ENCODE results near the gene NDEL1. TPM values are rescaled to one million over a fixed set of nuclear protein-coding genes. Genes with fewer than 3 reads are reported as not detected.

The NDEL1 gene
- polyA plus RNA-seq, 1 experiment: 72.2 TPM

GRCh38 chr17:8499171-8499570 is 63.5 kb downstream of the NDEL1 start:
- Histone ChIP-seq H3K4me3 (ENCODE audit: low read depth, low read length) (no peak overlapping the region), H3K36me3 (ENCODE audit: control insufficient read depth, insufficient read depth, low read length) (peaks cover 31% of the 10 kb centered on the region), H3K27me3 (ENCODE audit: control insufficient read depth, insufficient read depth, low read length) (no peaks in the 10 kb centered on the region)
- DNase-seq (ENCODE audit: low read depth): no peak
- ChIA-PET POLR2A (no interaction called here), CTCF (no interaction called here)
- TF ChIP-seq, protein P1, sequence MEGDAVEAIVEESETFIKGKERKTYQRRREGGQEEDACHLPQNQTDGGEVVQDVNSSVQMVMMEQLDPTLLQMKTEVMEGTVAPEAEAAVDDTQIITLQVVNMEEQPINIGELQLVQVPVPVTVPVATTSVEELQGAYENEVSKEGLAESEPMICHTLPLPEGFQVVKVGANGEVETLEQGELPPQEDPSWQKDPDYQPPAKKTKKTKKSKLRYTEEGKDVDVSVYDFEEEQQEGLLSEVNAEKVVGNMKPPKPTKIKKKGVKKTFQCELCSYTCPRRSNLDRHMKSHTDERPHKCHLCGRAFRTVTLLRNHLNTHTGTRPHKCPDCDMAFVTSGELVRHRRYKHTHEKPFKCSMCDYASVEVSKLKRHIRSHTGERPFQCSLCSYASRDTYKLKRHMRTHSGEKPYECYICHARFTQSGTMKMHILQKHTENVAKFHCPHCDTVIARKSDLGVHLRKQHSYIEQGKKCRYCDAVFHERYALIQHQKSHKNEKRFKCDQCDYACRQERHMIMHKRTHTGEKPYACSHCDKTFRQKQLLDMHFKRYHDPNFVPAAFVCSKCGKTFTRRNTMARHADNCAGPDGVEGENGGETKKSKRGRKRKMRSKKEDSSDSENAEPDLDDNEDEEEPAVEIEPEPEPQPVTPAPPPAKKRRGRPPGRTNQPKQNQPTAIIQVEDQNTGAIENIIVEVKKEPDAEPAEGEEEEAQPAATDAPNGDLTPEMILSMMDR (IDR thresholded peaks at IDR 0.05; ENCODE audit: insufficient read depth, low read depth, low read length): no peak

DNA sequence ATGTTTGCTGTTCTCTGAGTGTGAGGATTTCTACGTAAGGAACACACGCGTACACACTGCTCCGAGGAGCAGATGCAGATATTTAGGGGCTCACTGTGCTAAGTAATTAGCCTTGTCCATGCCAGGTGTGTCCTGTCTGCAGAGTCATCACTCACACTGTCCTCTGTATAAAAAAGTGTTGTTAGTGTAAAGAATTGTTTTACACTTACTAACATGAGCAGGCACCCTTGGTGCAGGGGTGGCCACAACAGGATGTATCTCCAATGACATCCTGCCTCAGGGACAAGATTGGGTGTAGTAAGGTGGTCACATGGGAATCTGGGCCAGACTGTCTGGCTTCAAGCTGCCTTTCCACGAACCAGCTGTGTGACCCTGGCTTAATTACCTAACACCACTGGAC is 63.9 kb downstream of the NDEL1 start:
- Histone ChIP-seq H3K27me3 (ENCODE audit: control insufficient read depth, insufficient read depth, low read length) (no peaks in the 10 kb centered on the region), H3K36me3 (ENCODE audit: control insufficient read depth, insufficient read depth, low read length) (peaks cover 32% of the 10 kb centered on the region), H3K4me3 (ENCODE audit: low read depth, low read length) (no peak overlapping the region)
- POLR2A ChIA-PET: no interaction called here
- no peak for DNase-seq (ENCODE audit: low read depth)
- CTCF ChIA-PET: interaction anchor here (1.2 kb wide), 1 partner anchor 100 kb away, joined by 3 read pairs; no protein-coding TSS in a partner anchor
- TF ChIP-seq, protein P1 (IDR thresholded peaks at IDR 0.05; ENCODE audit: insufficient read depth, low read depth, low read length): no peak

GRCh38 chr17:8500609-8501008 is 64.9 kb downstream of the NDEL1 start:
- no peak for DNase-seq (ENCODE audit: low read depth)
- POLR2A ChIA-PET: no interaction called here
- CTCF ChIA-PET: interaction anchor here (0.6 to 1.2 kb wide), 2 partner anchors 45 to 101 kb away, joined by 3 read pairs; no protein-coding TSS in a partner anchor
- TF ChIP-seq, protein P1 (IDR thresholded peaks at IDR 0.05; ENCODE audit: insufficient read depth, low read depth, low read length): no peak
- Histone ChIP-seq H3K36me3 (ENCODE audit: control insufficient read depth, insufficient read depth, low read length) (peaks cover 30% of the 10 kb centered on the region), H3K4me3 (ENCODE audit: low read depth, low read length) (no peak overlapping the region), H3K27me3 (ENCODE audit: control insufficient read depth, insufficient read depth, low read length) (no peaks in the 10 kb centered on the region)

DNA sequence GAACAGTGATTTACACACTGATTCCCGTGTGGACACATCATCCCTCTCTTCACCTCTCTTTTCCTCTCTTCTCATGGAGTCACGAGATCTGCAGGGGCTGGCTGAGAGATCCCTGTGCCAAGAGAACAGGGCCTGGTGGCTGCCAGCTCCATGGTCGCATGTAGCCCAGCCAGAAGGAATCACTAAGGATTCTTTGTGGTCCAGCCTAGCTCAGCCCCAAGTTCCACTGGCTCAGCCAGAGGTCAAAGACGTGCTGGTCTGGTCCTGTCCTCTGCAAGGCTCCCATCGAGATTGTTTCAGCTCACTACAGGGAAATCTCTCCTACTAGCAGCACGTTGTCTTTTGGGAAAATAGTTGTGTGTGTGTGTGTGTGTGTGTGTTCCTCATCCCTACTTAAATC is 66.4 kb downstream of the NDEL1 start:
- ChIA-PET CTCF (no interaction called here), POLR2A (no interaction called here)
- H3K36me3 ChIP-seq (ENCODE audit: control insufficient read depth, insufficient read depth, low read length): peaks cover 29% of the 10 kb centered on the region
- TF ChIP-seq, protein P1 (IDR thresholded peaks at IDR 0.05; ENCODE audit: insufficient read depth, low read depth, low read length): no peak
- DNase-seq (ENCODE audit: low read depth): no peak
- H3K27me3 ChIP-seq (ENCODE audit: control insufficient read depth, insufficient read depth, low read length): no peaks in the 10 kb centered on the region
- no peak overlapping the region for H3K4me3 ChIP-seq (ENCODE audit: low read depth, low read length)

- ChIA-PET POLR2A (no interaction called here), CTCF (interaction anchor here (0.9 to 1.1 kb wide), 2 partner anchors 16 to 242 kb away, joined by 4 read pairs; no protein-coding TSS in a partner anchor)
- TF ChIP-seq, protein P1 (IDR thresholded peaks at IDR 0.05; ENCODE audit: insufficient read depth, low read depth, low read length): no peak
- Histone ChIP-seq H3K27me3 (ENCODE audit: control insufficient read depth, insufficient read depth, low read length) (no peaks in the 10 kb centered on the region), H3K36me3 (ENCODE audit: control insufficient read depth, insufficient read depth, low read length) (peaks cover 29% of the 10 kb centered on the region), H3K4me3 (ENCODE audit: low read depth, low read length) (no peak overlapping the region)
- no peak for DNase-seq (ENCODE audit: low read depth)
These were observed 67.7 kb downstream of the NDEL1 start for GRCh38 chr17:8503368-8503767.

All from BJ (cell line).